A549 (cell line): ENCODE data around the gene PSEN2. TPM values are rescaled to one million over a fixed set of nuclear protein-coding genes. Genes with fewer than 3 reads are reported as not detected.

Source experiments
- ATAC-seq, 2 experiments: fragments of 200-7000 bp in 1 of 2; fragments of >200 bp in 1 of 2; cut with Nextera tagmentation in 1 of 2; cut with Tn5 transposase in 1 of 2; 3 replicates each; pipeline versions ENCODE4 v1.8.0 to v1.9.1; 2018 to 2020; ENCODE audit warnings: mild to moderate bottlenecking in 1 of 2, moderate library complexity in 1 of 2
- CTCF ChIA-PET: fragments of 300-600 bp; sonication (Branson Sonifier 250); formaldehyde crosslinking; extraction: SDS; loops from one replicate; lab custom pipeline; 2021; ENCODE audit warnings: antibody characterized with exemption, inconsistent platforms; lab: Yijun Ruan, JAX
- POLR2A ChIA-PET: fragments of 350-600 bp; formaldehyde crosslinking; extraction: SDS; loops from one replicate; lab custom pipeline; 2021; ENCODE audit warnings: antibody characterized with exemption, inconsistent platforms; lab: Yijun Ruan, JAX
- DNase-seq, 2 experiments: peaks; one replicate each; pipeline versions ENCODE4 v3.0.0 to v3.0.0-alpha.2; 2011 to 2016; ENCODE audit warnings: low read depth in 1 of 2, low spot score in 1 of 2
- FAIRE-seq: peaks from 2 replicates; lab custom pipeline; 2011; peaks lifted over from hg19 to GRCh38; lab: Jason Lieb, UNC
- H3K27ac ChIP-seq, 2 experiments: fragments of >200 bp; sonication (Bioruptor Twin); formaldehyde crosslinking; 3 replicates each; pipeline ENCODE4 v1.5.1; 2016 to 2017
- H3K4me1 ChIP-seq: fragments of >200 bp; sonication (Bioruptor Twin); formaldehyde crosslinking; 3 replicates; pipeline ENCODE4 v1.6.1; 2016
- H3K4me2 ChIP-seq: fragments of >200 bp; sonication (Bioruptor Twin); formaldehyde crosslinking; 3 replicates; pipeline ENCODE4 v1.6.1; 2016
- H3K4me3 ChIP-seq: fragments of >200 bp; sonication (Bioruptor Twin); formaldehyde crosslinking; 3 replicates; pipeline ENCODE4 v1.5.1; 2016
- H3K9me3 ChIP-seq: fragments of >200 bp; sonication (Bioruptor Twin); formaldehyde crosslinking; 3 replicates; pipeline ENCODE4 v1.6.1; 2016
- BHLHE40 ChIP-seq: IDR thresholded peaks from 2 replicates; pipeline ENCODE4 v1.6.1; 2012; ENCODE audit warnings: low read depth, low read length, inconsistent platforms
- CEBPB ChIP-seq, 2 experiments: fragments of >200 bp in 1 of 2; sonication (Bioruptor Twin) in 1 of 2; formaldehyde crosslinking in 1 of 2; IDR thresholded peaks; 2 replicates each; pipeline ENCODE4 v1.6.1; 2012 to 2016
- E2F6 ChIP-seq: IDR thresholded peaks from 2 replicates; pipeline ENCODE4 v1.6.1; 2012; ENCODE audit warnings: low read depth, borderline replicate concordance
- ELK1 ChIP-seq: fragments of 150-350 bp; IDR thresholded peaks from 2 replicates; pipeline ENCODE4 v1.6.1; 2014; ENCODE audit warnings: low read depth, mild to moderate bottlenecking, low read length
- ESRRA ChIP-seq: fragments of 150-350 bp; IDR thresholded peaks from 2 replicates; pipeline ENCODE4 v1.6.1; 2014; ENCODE audit warnings: mild to moderate bottlenecking, low read length, borderline replicate concordance
- FOXS1 ChIP-seq: fragments of 250-450 bp; sonication (Bioruptor Pico); IDR thresholded peaks from 2 replicates; pipeline ENCODE4 v1.5.0; 2020; ENCODE audit warnings: mild to moderate bottlenecking, moderate library complexity
- GATA3 ChIP-seq: IDR thresholded peaks from 2 replicates; pipeline ENCODE4 v1.6.1; 2012; ENCODE audit warnings: borderline replicate concordance
- HEYL ChIP-seq: fragments of 250-450 bp; sonication (Bioruptor Pico); IDR thresholded peaks from 2 replicates; pipeline ENCODE4 v1.8.0; 2021; ENCODE audit warnings: mild to moderate bottlenecking, moderate library complexity
- HOXA7 ChIP-seq: fragments of 250-450 bp; sonication (Bioruptor Pico); IDR thresholded peaks from 2 replicates; pipeline ENCODE4 v1.5.0; 2020; ENCODE audit warnings: mild to moderate bottlenecking, moderate library complexity
- HOXB5 ChIP-seq: fragments of 250-450 bp; sonication (Bioruptor Pico); IDR thresholded peaks from 2 replicates; pipeline ENCODE4 v1.5.0; 2020; ENCODE audit warnings: mild to moderate bottlenecking, moderate library complexity
- JUN ChIP-seq, 2 experiments: fragments of >200 bp; sonication (Bioruptor Twin); formaldehyde crosslinking; IDR thresholded peaks; 2 replicates in 1 of 2; 3 replicates in 1 of 2; pipeline ENCODE4 v1.6.1; 2016 to 2017
- JUNB ChIP-seq: fragments of >200 bp; sonication (Bioruptor Twin); formaldehyde crosslinking; IDR thresholded peaks from 2 replicates; pipeline ENCODE4 v1.6.1; 2016
- KDM1A ChIP-seq: fragments of 200-600 bp; sonication (generic); IDR thresholded peaks from 2 replicates; pipeline ENCODE4 v1.6.1; 2016; ENCODE audit warnings: low read depth, mild to moderate bottlenecking
- KDM5A ChIP-seq: fragments of 200-600 bp; sonication (generic); IDR thresholded peaks from 2 replicates; pipeline ENCODE4 v1.6.1; 2016; ENCODE audit warnings: antibody characterized with exemption, mild to moderate bottlenecking
- MAFK ChIP-seq: fragments of 450-650 bp; IDR thresholded peaks from 2 replicates; pipeline ENCODE4 v1.6.1; 2014; ENCODE audit not compliant: partially characterized antibody
- MAX ChIP-seq: IDR thresholded peaks from 2 replicates; pipeline ENCODE4 v1.6.1; 2012
- MAZ ChIP-seq: fragments of 150-350 bp; IDR thresholded peaks from 2 replicates; pipeline ENCODE4 v1.6.1; 2014; ENCODE audit warnings: antibody characterized with exemption, low read depth, low read length, borderline replicate concordance
- NR3C1 ChIP-seq: fragments of >200 bp; sonication (Bioruptor Twin); formaldehyde crosslinking; IDR thresholded peaks from 3 replicates; pipeline ENCODE4 v1.6.1; 2017
- PHF8 ChIP-seq: fragments of 200-600 bp; sonication (generic); IDR thresholded peaks from 2 replicates; pipeline ENCODE4 v1.6.1; 2016; ENCODE audit warnings: low read depth, mild to moderate bottlenecking, antibody characterized with exemption, moderate library complexity, borderline replicate concordance
- POLR2A ChIP-seq: IDR thresholded peaks from 2 replicates; pipeline ENCODE4 v1.6.1; 2012; ENCODE audit warnings: mild to moderate bottlenecking, low read length
- RFX5 ChIP-seq: fragments of 450-650 bp; IDR thresholded peaks from 2 replicates; pipeline ENCODE4 v1.7.1; 2014; ENCODE audit warnings: antibody characterized with exemption, mild to moderate bottlenecking, moderate library complexity
- RNF2 ChIP-seq: fragments of 200-600 bp; sonication (generic); IDR thresholded peaks from 2 replicates; pipeline ENCODE4 v1.6.1; 2016; ENCODE audit warnings: low read depth, mild to moderate bottlenecking, antibody characterized with exemption, moderate library complexity, borderline replicate concordance
- SREBF2 ChIP-seq: fragments of 450-650 bp; IDR thresholded peaks from 2 replicates; pipeline ENCODE4 v1.6.1; 2014; ENCODE audit warnings: mild to moderate bottlenecking, moderate library complexity
- TFCP2L1 ChIP-seq: fragments of 250-450 bp; sonication (Bioruptor Pico); IDR thresholded peaks from 2 replicates; pipeline ENCODE4 v1.5.0; 2021; ENCODE audit warnings: mild to moderate bottlenecking
- TP53 ChIP-seq: fragments of 250-450 bp; sonication (Bioruptor Pico); IDR thresholded peaks from 2 replicates; pipeline ENCODE4 v1.5.0; 2021; ENCODE audit warnings: mild to moderate bottlenecking, moderate library complexity
- ZNF302 ChIP-seq: fragments of 250-450 bp; sonication (Bioruptor Pico); IDR thresholded peaks from 2 replicates; pipeline ENCODE4 v1.9.0; 2021; ENCODE audit warnings: inconsistent platforms, mild to moderate bottlenecking, moderate library complexity
- ZSCAN20 ChIP-seq: fragments of 250-450 bp; sonication (Bioruptor Pico); IDR thresholded peaks from 2 replicates; pipeline ENCODE4 v1.8.0; 2022; ENCODE audit warnings: mild to moderate bottlenecking, moderate library complexity
- WGBS: methylation state at CpG from one replicate; pipeline ENCODE4 v1.1.6; 2017; ENCODE audit errors: missing lambda C conversion rate; 5-methylcytosine and 5-hydroxymethylcytosine counted together
- polyA plus RNA-seq, 4 experiments: library from polyadenylated mRNA; depleted of rRNA in 3 of 4; stranded (reverse); fragments of >200 nt; fragmentation: RNase III in 1 of 4; extraction: RNeasy Plus Mini Kit Qiagen cat#74134 plus additional on column Dnase treatment in 1 of 4; gene quantifications; 2 replicates in 3 of 4; 3 replicates in 1 of 4; pipeline ENCODE4 v1.2.3, GENCODE V29; 2011 to 2017

The PSEN2 gene
- polyA plus RNA-seq, 2 of the 4 experiments (the other 2 are of a cell fraction), result 23.4 to 24.2 TPM

DNA sequence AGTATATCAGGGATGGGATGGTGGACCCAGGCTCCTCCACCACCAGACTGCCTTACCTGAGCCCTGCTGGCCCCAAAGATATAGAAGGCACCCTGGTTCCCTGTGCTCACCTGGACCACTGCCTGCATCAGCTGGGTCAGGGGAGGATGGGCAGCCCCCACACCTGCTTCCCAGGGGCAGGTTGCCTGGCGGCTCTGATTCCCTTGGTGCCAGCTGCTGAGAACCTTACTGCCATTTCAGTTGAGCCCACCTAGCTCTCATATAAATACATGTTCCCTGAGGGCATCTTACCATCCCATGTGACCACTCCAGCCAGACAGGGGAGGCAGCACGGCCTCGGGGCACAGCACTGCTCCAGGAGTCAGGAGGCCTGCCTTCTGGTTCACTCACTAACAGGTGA, 24.4 kb downstream of the PSEN2 start:
- CTCF ChIA-PET, result no interaction called here
- no peak for TF ChIP-seq RNF2
- TF ChIP-seq JUNB, result no peak
- TF ChIP-seq ZNF302 (CRISPR knock-in tag), result no peak
- no peak for TF ChIP-seq ZSCAN20 (CRISPR knock-in tag)
- no peak for TF ChIP-seq KDM1A
- no peak for TF ChIP-seq BHLHE40
- TF ChIP-seq KDM5A, result no peak
- no peak for TF ChIP-seq HEYL (CRISPR knock-in tag)
- no peak for TF ChIP-seq SREBF2
- TF ChIP-seq TP53 (CRISPR knock-in tag), result no peak
- TF ChIP-seq MAZ, result no peak
- TF ChIP-seq HOXA7 (CRISPR knock-in tag), result no peak
- no peak for TF ChIP-seq ESRRA
- TF ChIP-seq RFX5, result no peak
- no peak for TF ChIP-seq PHF8
- TF ChIP-seq POLR2A, result no peak
- no peak for TF ChIP-seq HOXB5 (CRISPR knock-in tag)
- TF ChIP-seq MAX, result no peak
- TF ChIP-seq, all 56 proteins: peak for 0
- no peak for FAIRE-seq
- no peak for DNase-seq
- H3K9me3 ChIP-seq, result no peaks in the 10 kb centered on the region
- no peak overlapping the region for H3K4me2 ChIP-seq
- H3K27ac ChIP-seq, result no peak overlapping the region
- POLR2A ChIA-PET, result no interaction called here
- H3K4me3 ChIP-seq, result no peak overlapping the region
- no peak for ATAC-seq
- WGBS, result 89% methylated on average over 3 of the region's 3 CpGs
- no peaks in the 10 kb centered on the region for H3K4me1 ChIP-seq

- CTCF ChIA-PET, result interaction anchor here (0.9 kb wide), 1 partner anchor 63 kb away, joined by 3 read pairs; no protein-coding TSS in a partner anchor
- Histone ChIP-seq H3K4me2 (no peak overlapping the region), H3K4me1 (no peaks in the 10 kb centered on the region)
- FAIRE-seq, result no peak
- TF ChIP-seq BHLHE40 (no peak), CEBPB (IDR thresholded peaks at IDR 0.05) (no peak), PHF8 (no peak), KDM1A (no peak), TFCP2L1 (no peak), NR3C1 (no peak), RFX5 (no peak), HEYL (CRISPR knock-in tag) (no peak), MAFK (no peak), JUNB (no peak), FOXS1 (no peak), ELK1 (no peak), SREBF2 (no peak), JUN (IDR thresholded peaks at IDR 0.05) (no peak)
- TF ChIP-seq, all 56 proteins: peak for 0
- DNase-seq, result no peak
- no peak for ATAC-seq
- H3K9me3 ChIP-seq, result no peaks in the 10 kb centered on the region
- 85% methylated on average over 11 of the region's 11 CpGs for WGBS
- H3K27ac ChIP-seq, result no peak overlapping the region
- POLR2A ChIA-PET, result interaction anchor here (0.6 kb wide), 1 partner anchor 378 kb away, joined by 7 read pairs; no protein-coding TSS in a partner anchor
- H3K4me3 ChIP-seq, result no peak overlapping the region
Measured at GRCh38 chr1:226895644-226896043, 25.2 kb downstream of the PSEN2 start.

DNA sequence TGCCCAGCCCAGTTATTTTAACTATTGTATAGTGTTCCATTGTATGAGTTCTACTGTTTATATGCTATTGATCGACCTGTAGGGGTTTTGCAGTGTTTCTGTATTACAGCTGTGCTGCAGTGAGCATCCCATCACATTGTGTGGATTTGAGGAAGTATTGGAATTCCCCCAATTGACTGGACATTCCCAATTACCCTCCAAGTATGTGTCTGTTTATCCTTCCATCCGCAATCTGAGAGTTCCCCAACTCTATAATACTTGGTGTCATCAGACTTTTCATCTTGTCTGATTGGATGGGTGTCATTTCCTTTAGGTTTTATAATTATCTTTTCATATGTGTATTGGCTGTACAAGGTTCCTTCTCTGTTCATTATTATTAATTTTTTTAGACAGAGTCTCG, 27.8 kb downstream of the PSEN2 start:
- H3K4me3 ChIP-seq, result no peak overlapping the region
- no peak for ATAC-seq
- ChIA-PET POLR2A (no interaction called here), CTCF (interaction anchor here (0.9 kb wide), 1 partner anchor 23 kb away, joined by 3 read pairs; no protein-coding TSS in a partner anchor)
- H3K9me3 ChIP-seq, result no peaks in the 10 kb centered on the region
- no peaks in the 10 kb centered on the region for H3K4me1 ChIP-seq
- H3K27ac ChIP-seq, result no peak overlapping the region
- TF ChIP-seq E2F6 (no peak), CEBPB (IDR thresholded peaks at IDR 0.05) (no peak), GATA3 (no peak), MAX (no peak), BHLHE40 (no peak), PHF8 (no peak)
- WGBS, result 83% methylated on average over 3 of the region's 3 CpGs
- H3K4me2 ChIP-seq, result no peak overlapping the region
- no peak for FAIRE-seq
- no peak for DNase-seq
